ENCODE results near the gene CRB2. TPM values are rescaled to one million over a fixed set of nuclear protein-coding genes. Genes with fewer than 3 reads are reported as not detected.

Gene CRB2
- total and polyA plus RNA-seq, 2 experiments from 2014 or later, result 5.5 to 7.0 TPM

- H2AFZ ChIP-seq, result no peak overlapping the region
- no peaks in the 10 kb centered on the region for H3K27me3 ChIP-seq
- H3K9me2 ChIP-seq (replicated peaks; ENCODE audit: insufficient read depth), result no peaks in the 10 kb centered on the region
- no peaks in the 10 kb centered on the region for H3K36me3 ChIP-seq (replicated peaks; ENCODE audit: insufficient read depth, low read depth)
- no peak for DNase-seq (ENCODE audit: low spot score)
- H3K4me1 ChIP-seq (ENCODE audit: insufficient read depth), result peaks cover 9% of the 10 kb centered on the region
- H3K4me2 ChIP-seq, result no peak overlapping the region
- TF ChIP-seq CTCF (IDR thresholded peaks at IDR 0.05; ENCODE audit: poor library complexity) (no peak), EZH2 (IDR thresholded peaks at IDR 0.05; ENCODE audit: borderline replicate concordance) (no peak), EZH2phosphoT487 (IDR thresholded peaks at IDR 0.05; ENCODE audit: low read depth, severe bottlenecking, unreplicated experiment) (no peak)
- H3K79me2 ChIP-seq, result no peaks in the 10 kb centered on the region
- no peak overlapping the region for H3K27ac ChIP-seq
- H3K9me3 ChIP-seq (ENCODE audit: low read depth), result no peaks in the 10 kb centered on the region
- 83% methylated on average over 42 of the region's 67 CpGs for WGBS (ENCODE audit: low lambda C conversion rate, missing lambda C conversion rate)
- no peaks in the 10 kb centered on the region for H4K20me1 ChIP-seq (ENCODE audit: insufficient read depth, poor library complexity, severe bottlenecking)
- H3K4me3 ChIP-seq, result no peak overlapping the region
These were observed 10.0 kb downstream of the CRB2 start for GRCh38 chr9:123365881-123366528.

DNA sequence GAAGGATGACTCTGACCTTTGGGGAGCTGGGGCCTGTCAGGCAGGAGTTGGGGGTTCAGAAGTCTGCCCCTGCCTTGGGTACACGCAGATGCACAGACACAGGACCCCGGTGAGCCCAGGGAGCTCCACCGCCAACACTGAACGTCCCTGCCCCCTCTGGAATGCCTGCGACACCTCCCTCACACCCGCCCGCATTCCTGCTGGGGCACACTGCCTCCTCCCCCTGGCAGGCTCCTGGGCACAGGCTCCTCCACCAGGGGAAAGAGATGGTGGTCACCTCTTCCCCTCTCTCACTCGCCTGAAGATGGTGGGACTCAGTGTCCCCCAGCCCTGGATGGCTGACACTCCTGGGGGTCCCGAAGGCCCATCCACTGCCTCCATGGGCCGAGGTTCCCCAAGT lies 12.0 kb downstream of the CRB2 start:
- peaks cover 14% of the 10 kb centered on the region for H3K27me3 ChIP-seq
- H3K27ac ChIP-seq, result no peak overlapping the region
- H3K4me1 ChIP-seq (ENCODE audit: insufficient read depth), result peaks cover 4% of the 10 kb centered on the region
- no peaks in the 10 kb centered on the region for H4K20me1 ChIP-seq (ENCODE audit: insufficient read depth, poor library complexity, severe bottlenecking)
- H3K79me2 ChIP-seq, result no peaks in the 10 kb centered on the region
- H3K4me2 ChIP-seq, result no peak overlapping the region
- H2AFZ ChIP-seq, result no peak overlapping the region
- no peak for DNase-seq (ENCODE audit: low spot score)
- H3K4me3 ChIP-seq, result no peak overlapping the region
- no peaks in the 10 kb centered on the region for H3K9me2 ChIP-seq (replicated peaks; ENCODE audit: insufficient read depth)
- TF ChIP-seq EZH2 (IDR thresholded peaks at IDR 0.05; ENCODE audit: borderline replicate concordance) (no peak), EZH2phosphoT487 (IDR thresholded peaks at IDR 0.05; ENCODE audit: low read depth, severe bottlenecking, unreplicated experiment) (no peak), CTCF (IDR thresholded peaks at IDR 0.05; ENCODE audit: poor library complexity) (no peak)
- no peaks in the 10 kb centered on the region for H3K36me3 ChIP-seq (replicated peaks; ENCODE audit: insufficient read depth, low read depth)
- WGBS (ENCODE audit: low lambda C conversion rate, missing lambda C conversion rate), result 84% methylated on average over 10 of the region's 10 CpGs
- H3K9me3 ChIP-seq (ENCODE audit: low read depth), result no peaks in the 10 kb centered on the region

DNA sequence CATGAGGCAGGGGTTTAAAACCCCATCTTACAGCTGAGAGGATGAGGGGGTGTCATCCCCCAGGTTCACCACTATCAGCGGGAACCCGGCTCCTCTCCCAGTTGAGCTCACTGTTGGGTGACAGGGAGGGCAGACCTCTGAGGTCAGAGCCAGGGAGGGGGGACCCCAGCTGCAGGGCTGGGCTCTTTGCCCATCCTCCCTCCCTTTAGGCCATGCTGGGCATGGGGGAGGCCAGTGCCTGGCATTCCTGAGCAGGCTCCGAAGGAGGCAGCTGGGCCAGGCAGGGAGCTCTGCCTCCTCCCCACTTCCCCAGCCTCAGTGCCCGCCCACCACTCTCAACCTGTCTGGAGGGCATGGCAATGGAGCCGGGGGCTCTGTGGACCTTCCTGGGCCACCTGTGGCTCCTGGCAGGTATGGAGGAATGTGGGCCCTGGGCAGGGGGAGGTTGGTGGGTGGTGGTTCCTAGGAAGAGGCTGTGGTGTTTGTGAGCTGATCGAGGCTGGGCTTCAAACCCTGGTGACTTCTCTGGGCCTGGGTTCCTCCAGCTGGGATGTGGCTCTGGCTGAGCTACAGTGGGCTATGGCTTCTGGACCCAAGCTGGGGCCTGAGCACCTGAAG lies 12.6 kb downstream of the CRB2 start:
- no peak overlapping the region for H3K4me2 ChIP-seq
- TF ChIP-seq CTCF (IDR thresholded peaks at IDR 0.05; ENCODE audit: poor library complexity), result no peak
- TF ChIP-seq EZH2 (IDR thresholded peaks at IDR 0.05; ENCODE audit: borderline replicate concordance), result no peak

More for the DNA sequence above, 12.6 kb downstream of the CRB2 start:
- no peaks in the 10 kb centered on the region for H3K79me2 ChIP-seq
- peaks cover 18% of the 10 kb centered on the region for H3K27me3 ChIP-seq
- H2AFZ ChIP-seq, result no peak overlapping the region
- H3K4me1 ChIP-seq (ENCODE audit: insufficient read depth), result peaks cover 6% of the 10 kb centered on the region
- no peak for DNase-seq (ENCODE audit: low spot score)
- no peak overlapping the region for H3K27ac ChIP-seq
- H3K9me2 ChIP-seq (replicated peaks; ENCODE audit: insufficient read depth), result no peaks in the 10 kb centered on the region
- 94% methylated on average over 5 of the region's 6 CpGs for WGBS (ENCODE audit: low lambda C conversion rate, missing lambda C conversion rate)
- no peaks in the 10 kb centered on the region for H3K9me3 ChIP-seq (ENCODE audit: low read depth)
- no peaks in the 10 kb centered on the region for H4K20me1 ChIP-seq (ENCODE audit: insufficient read depth, poor library complexity, severe bottlenecking)
- no peaks in the 10 kb centered on the region for H3K36me3 ChIP-seq (replicated peaks; ENCODE audit: insufficient read depth, low read depth)
- H3K4me3 ChIP-seq, result no peak overlapping the region
